GM12874 (cell line): Measurements from ENCODE around the gene ZFHX3.

ENCODE experiments used
- TF ChIP-seq, protein P1 (sequence below): IDR thresholded peaks from 2 replicates; pipeline ENCODE4 v1.5.1; 2011; ENCODE audit warnings: low read depth, mild to moderate bottlenecking, control low read depth, low read length, moderate library complexity; ENCODE audit not compliant: insufficient read depth

The ZFHX3 gene

DNA sequence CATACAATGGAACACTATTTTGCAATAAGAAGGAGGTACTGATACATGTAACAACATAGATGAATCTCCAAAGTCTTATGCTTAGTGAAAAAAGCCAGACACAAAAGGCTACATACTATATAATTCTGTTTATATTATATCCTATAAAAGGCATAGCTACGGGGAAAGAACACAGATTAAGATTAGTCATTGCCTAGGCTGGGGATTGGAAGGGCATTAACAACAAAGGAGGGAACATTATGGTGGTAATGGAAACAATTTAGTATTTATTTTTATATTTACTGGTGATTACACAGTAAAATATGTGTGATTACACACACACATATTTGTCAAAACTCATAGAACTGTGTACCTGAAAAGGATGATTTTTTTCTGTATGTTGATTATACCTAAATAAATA, 278.1 kb downstream of the ZFHX3 start:
- TF ChIP-seq, protein P1, sequence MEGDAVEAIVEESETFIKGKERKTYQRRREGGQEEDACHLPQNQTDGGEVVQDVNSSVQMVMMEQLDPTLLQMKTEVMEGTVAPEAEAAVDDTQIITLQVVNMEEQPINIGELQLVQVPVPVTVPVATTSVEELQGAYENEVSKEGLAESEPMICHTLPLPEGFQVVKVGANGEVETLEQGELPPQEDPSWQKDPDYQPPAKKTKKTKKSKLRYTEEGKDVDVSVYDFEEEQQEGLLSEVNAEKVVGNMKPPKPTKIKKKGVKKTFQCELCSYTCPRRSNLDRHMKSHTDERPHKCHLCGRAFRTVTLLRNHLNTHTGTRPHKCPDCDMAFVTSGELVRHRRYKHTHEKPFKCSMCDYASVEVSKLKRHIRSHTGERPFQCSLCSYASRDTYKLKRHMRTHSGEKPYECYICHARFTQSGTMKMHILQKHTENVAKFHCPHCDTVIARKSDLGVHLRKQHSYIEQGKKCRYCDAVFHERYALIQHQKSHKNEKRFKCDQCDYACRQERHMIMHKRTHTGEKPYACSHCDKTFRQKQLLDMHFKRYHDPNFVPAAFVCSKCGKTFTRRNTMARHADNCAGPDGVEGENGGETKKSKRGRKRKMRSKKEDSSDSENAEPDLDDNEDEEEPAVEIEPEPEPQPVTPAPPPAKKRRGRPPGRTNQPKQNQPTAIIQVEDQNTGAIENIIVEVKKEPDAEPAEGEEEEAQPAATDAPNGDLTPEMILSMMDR: no peak

DNA sequence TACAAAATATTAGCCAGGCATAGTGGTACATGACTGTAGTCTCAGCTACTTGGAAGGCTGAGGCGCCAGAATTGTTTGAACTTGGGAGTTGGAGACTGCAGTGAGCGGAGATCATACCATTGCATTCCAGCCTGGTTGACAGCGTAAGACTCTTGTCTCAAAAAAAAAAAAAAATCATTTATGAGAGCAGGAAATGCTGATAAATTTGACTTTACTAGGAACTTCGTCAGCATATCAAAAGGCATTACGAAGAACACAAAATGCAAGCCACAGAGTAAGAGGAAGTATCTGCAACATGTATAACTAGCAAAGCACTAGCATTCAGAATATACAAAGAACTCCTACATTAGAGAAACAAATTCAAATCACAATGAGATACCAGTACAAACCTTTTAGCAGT, 279.3 kb downstream of the ZFHX3 start:
- TF ChIP-seq, protein P1: no peak

DNA sequence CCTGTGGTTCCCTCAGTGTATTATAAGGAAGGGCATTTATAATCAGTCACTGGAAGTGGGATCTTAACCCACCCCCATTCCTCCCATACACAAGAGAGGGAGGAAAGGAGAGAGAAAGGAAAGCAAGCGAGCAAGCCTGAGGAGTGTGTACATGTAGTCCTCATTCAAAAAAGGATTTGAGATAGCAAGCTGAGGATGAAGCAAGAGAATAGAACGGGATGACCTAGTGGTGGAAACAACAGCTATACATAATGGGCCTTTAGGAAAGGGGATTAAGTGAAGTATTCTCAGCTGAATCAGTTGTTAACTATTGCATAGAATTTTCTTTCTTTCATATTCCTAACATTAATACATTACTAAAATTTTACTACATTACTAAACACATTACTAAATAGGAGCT, 281.4 kb downstream of the ZFHX3 start:
- TF ChIP-seq, protein P1: no peak

DNA sequence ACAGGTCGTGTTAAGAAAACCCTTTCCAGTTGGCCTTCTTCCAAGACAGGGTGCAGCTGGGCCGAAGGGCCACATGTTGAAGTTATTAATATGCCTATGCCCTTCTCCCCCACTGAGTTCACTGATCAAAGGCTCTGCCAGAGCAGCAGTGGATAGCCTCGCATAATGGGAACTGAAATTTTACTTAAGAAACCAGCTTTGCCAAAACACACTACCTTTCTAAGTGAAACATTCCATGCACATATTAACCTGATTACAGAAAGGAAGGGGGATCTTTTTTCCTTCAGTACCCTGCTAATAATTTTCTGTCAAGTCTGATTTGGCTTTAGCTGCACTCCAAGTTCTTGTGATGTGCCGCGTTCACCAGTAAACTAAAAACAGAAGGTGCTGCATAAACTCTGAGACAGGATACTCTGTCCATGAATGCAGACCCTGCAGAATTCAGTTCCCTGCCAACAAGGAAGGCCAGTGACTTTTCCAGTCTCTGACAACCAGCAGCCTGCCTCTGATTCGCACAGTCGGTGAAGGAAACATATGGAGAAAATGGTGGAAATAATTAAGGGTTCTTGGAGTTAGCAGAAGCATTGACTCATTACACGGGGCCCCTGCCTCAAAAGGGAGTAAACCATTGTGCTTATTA, 283.8 kb downstream of the ZFHX3 start:
- TF ChIP-seq, protein P1: no peak

DNA sequence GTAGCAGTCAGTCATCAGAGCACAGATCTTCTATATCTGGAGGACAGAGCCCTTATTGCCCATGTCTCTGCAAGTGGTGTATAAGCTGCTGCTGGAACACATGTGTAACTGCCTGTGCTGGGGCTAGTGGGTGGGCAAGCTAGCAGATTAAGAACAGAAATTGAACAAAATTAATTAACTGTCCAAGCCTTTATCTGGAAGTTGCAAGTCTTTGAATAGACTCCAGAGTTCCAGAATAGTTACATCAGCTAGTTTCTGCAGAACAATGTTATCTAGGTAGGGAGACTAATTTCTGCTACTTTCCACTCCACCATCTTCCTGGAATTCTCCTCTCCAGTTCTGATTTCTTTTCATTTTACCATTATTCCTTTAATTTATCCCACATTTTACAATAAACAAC, 287.3 kb downstream of the ZFHX3 start:
- TF ChIP-seq, protein P1: no peak

DNA sequence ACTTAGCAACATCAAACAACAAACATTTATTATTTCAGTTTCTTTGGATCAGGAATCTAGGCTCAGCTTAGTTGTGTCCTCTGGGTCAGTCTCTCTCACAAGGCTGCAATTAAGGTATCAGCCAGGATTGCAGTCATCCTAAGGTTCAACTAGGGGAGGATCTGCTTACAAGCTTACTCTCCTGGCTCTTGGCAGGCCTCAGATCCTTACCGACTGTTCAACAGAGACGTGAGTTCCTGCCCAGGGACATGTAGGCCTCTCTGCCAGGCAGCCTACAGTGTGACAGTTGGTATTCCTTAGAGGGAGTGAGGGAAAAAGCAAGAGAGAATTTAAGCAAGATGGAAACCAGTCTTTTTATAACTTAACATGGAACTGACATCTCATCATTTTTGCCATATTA, 294.0 kb downstream of the ZFHX3 start:
- TF ChIP-seq, protein P1: no peak

DNA sequence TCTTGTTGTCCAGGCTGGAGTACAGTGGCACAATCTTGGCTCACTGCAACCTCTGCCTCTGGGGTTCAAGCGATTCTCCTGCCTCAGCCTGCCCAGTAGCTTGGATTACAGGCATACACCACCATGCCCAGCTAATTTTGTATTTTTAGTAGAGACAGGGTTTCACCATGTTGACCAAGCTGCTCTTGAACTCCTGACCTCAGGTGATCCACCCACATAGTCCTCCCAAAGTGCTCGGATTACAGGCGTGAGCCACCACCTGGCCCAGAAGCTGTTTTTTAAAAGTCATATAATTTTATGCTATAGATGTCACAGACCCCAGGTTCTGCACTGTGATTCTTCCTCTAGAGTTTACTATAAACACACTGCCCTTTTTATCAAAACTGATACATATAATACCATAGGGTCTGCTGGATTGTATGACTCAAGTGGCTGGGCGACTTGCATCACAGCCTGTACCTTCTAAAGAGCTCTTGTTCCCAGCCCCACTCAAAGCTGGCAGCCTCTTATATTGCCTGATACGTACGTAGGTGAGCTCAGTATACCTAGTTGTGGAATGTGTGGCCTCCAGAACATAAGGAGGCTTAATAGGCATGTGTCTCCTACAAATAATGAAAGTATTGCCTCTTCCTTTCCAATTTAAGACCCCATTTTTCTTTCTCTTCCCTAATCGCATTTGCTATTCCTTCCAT, 295.8 kb downstream of the ZFHX3 start:
- TF ChIP-seq, protein P1: no peak
